Neutrophil (primary cell): ENCODE measurements around the gene BPTF.
"Not testable (repeated sequence)": the region's sequence is repeated elsewhere in the genome, so short reads cannot be mapped to it uniquely, and the experiment has no call there.

ENCODE experiments used
- H3K27ac ChIP-seq: fragments of 200-600 bp; sonication (generic); 2 replicates; pipeline ENCODE4 v1.5.1; 2016; ENCODE audit warnings: mild to moderate bottlenecking, moderate library complexity
- H3K27me3 ChIP-seq: fragments of 200-600 bp; sonication (generic); 2 replicates; pipeline ENCODE4 v1.6.0; 2016; ENCODE audit warnings: mild to moderate bottlenecking
- H3K36me3 ChIP-seq: fragments of 200-600 bp; sonication (generic); 2 replicates; pipeline ENCODE4 v1.5.1; 2017
- H3K4me1 ChIP-seq, 2 experiments: fragments of 200-600 bp in 1 of 2; sonication (generic) in 1 of 2; 1 replicate in 1 of 2; 2 replicates in 1 of 2; pipeline versions ENCODE4 v1.5.1 to v1.6.1; 2013 to 2016; ENCODE audit warnings: low read depth in 1 of 2, low read length in 1 of 2, mild to moderate bottlenecking in 1 of 2, moderate library complexity in 1 of 2; ENCODE audit not compliant: control insufficient read depth in 1 of 2, insufficient read depth in 1 of 2
- H3K4me3 ChIP-seq, 2 experiments: fragments of 200-600 bp in 1 of 2; sonication (generic) in 1 of 2; 1 replicate in 1 of 2; 2 replicates in 1 of 2; pipeline ENCODE4 v1.5.1; 2013 to 2016; ENCODE audit warnings: low read depth in 1 of 2, low read length in 1 of 2, mild to moderate bottlenecking in 1 of 2, moderate library complexity in 1 of 2
- H3K9me3 ChIP-seq: fragments of 200-600 bp; sonication (generic); 2 replicates; pipeline ENCODE4 v1.5.1; 2016
- TF ChIP-seq, protein P1 (sequence below): fragments of 200-600 bp; sonication (generic); IDR thresholded peaks from 2 replicates; pipeline ENCODE4 v1.5.1; 2016; ENCODE audit warnings: antibody characterized with exemption

The BPTF gene

DNA sequence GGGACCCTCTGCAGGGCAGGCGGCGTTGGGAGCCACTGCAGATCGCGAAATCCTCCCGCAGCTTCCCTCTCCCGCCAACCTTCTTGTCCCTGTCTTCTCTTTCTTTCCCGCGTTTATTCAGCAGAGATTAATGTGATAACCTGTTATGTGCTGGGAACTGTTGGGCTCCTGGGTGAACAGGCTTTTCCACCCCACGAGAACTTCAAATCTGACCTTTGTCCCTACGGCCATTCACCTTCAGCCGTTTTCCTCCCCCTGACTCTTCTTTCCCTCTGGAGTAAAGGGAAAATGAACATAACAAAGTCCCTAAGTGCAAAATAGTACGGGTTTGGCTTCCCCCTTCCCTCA lies 195.1 kb downstream of the BPTF start:
- H3K9me3 ChIP-seq: no peaks in the 10 kb centered on the region
- no peaks in the 10 kb centered on the region for H3K36me3 ChIP-seq
- H3K4me1 ChIP-seq: peaks cover 13% of the 10 kb centered on the region in 2 experiments
- TF ChIP-seq, protein P1, sequence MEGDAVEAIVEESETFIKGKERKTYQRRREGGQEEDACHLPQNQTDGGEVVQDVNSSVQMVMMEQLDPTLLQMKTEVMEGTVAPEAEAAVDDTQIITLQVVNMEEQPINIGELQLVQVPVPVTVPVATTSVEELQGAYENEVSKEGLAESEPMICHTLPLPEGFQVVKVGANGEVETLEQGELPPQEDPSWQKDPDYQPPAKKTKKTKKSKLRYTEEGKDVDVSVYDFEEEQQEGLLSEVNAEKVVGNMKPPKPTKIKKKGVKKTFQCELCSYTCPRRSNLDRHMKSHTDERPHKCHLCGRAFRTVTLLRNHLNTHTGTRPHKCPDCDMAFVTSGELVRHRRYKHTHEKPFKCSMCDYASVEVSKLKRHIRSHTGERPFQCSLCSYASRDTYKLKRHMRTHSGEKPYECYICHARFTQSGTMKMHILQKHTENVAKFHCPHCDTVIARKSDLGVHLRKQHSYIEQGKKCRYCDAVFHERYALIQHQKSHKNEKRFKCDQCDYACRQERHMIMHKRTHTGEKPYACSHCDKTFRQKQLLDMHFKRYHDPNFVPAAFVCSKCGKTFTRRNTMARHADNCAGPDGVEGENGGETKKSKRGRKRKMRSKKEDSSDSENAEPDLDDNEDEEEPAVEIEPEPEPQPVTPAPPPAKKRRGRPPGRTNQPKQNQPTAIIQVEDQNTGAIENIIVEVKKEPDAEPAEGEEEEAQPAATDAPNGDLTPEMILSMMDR: no peak
- H3K4me3 ChIP-seq: peak overlapping the region; percentile 52 to 59
- no peaks in the 10 kb centered on the region for H3K27me3 ChIP-seq
- no peak overlapping the region for H3K27ac ChIP-seq

DNA sequence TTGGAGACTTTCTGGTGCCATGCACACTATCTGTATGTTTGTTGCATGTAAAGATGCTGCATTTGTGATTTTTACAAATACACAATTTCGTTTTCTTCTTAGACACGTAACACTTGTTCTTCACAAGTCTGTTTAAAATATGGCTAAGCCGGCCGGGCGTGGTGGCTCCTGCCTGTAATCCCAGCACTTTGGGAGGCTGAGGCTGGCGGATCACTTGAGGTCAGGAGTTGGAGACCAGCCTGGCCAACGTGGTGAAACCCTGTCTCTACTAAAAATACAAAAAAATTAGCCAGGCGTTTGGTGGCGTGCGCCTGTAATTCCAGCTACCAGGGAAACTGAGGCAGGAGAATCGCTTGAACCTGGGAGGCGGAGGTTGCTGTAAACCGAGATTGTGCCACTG lies 195.5 kb downstream of the BPTF start:
- H3K36me3 ChIP-seq, H3K9me3 ChIP-seq, H3K27me3 ChIP-seq, H3K4me3 ChIP-seq, H3K27ac ChIP-seq: not testable (repeated sequence)
- H3K4me1 ChIP-seq: peaks cover 13% of the 10 kb centered on the region in 2 experiments

DNA sequence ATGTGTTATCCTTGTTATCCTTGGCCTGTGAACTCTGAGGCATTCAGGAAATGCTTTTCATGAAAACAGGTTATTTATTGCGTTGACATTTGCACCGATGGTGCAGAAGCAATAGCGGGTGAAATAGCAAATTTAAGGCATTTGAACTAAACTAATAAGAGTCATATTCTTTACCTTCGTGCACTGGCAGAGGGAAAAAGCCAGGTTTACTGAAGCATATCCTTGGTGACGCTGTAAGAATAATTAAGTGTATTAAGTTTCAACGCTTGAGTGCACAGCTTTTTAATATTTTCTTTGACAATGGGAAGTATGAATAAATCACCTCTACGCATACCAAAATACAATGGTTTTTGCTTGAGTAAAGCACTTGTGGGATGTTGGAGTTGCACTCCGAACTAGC lies 196.7 kb downstream of the BPTF start:
- peaks cover 13% of the 10 kb centered on the region in 2 experiments for H3K4me1 ChIP-seq
- no peaks in the 10 kb centered on the region for H3K36me3 ChIP-seq
- H3K27ac ChIP-seq: no peak overlapping the region
- H3K27me3 ChIP-seq: no peaks in the 10 kb centered on the region
- no peak overlapping the region for H3K4me3 ChIP-seq
- no peaks in the 10 kb centered on the region for H3K9me3 ChIP-seq
- TF ChIP-seq, protein P1: no peak

DNA sequence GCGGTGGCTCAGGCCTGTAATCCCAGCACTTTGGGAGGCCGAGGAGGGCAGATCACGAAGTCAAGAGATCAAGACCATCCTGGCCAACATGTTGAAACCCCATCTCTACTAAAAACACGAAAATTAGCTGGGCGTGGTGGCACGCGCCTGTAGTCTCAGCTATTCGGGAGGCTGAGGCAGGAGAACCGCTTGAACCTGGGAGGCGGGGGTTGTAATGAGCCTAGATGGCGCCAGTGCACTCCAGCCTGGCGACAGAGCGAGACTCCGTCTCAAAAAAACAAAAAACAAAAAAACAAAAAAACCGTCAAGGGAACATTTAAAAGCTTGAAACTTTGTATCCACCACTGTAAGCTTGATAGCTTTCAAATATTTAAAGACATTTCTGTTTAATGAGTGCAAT lies 197.2 kb downstream of the BPTF start:
- not testable (repeated sequence) for H3K27me3 ChIP-seq, H3K9me3 ChIP-seq, H3K36me3 ChIP-seq, H3K27ac ChIP-seq, H3K4me3 ChIP-seq
- peaks cover 13% of the 10 kb centered on the region in 2 experiments for H3K4me1 ChIP-seq

DNA sequence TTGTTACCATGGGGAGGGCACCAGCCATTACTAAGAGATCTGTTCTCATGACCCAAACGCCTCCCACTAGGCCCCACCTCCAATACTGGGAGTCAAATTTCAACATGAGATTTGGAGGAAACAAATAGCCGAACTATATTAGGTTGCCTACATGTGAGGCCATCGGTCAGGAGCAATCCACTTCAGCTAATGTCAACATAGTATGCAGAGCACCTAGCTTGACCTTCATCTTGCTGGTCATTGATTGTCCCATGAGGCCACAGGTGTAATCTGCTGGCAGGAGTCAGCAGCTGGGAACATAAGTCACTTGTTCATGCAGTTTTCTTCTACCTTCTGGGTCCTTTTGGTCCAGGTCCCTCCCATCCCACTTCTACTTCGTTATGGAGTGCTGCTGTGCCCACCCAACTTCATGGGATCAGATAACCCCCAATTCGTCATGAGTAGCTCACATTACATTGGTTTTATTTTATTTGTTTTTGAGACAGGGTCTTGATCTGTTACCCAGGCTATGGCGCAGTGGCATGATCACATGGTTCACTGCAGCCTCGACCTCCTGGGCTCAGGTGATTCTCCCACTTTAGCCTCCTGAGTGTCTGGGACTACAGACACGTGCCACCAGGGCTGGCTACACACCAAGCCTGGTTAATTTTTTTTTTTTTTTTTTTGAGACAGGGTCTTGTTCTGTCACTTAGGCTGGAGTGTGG lies 204.4 kb downstream of the BPTF start:
- TF ChIP-seq, protein P1: no peak
- Histone ChIP-seq H3K4me3 (no peak overlapping the region), H3K9me3 (no peaks in the 10 kb centered on the region)

More for the DNA sequence above, 204.4 kb downstream of the BPTF start:
- Histone ChIP-seq H3K27me3 (no peaks in the 10 kb centered on the region), H3K27ac (no peak overlapping the region), H3K36me3 (no peaks in the 10 kb centered on the region), H3K4me1 (peaks cover 0 to under 1% of the 10 kb centered on the region in 2 experiments)
